Neural cell (in vitro differentiated cells): ENCODE results near the gene CPLX1. TPM values are rescaled to one million over a fixed set of nuclear protein-coding genes. Genes with fewer than 3 reads are reported as not detected.

Experiments
- H2AFZ ChIP-seq: fragments of 200-600, 300-800 bp; sonication (generic), shearing (Covaris generic); 2 replicates; pipeline ENCODE4 v1.6.0; 2014; ENCODE audit warnings: low read depth, mild to moderate bottlenecking, antibody characterized with exemption, low read length, moderate library complexity
- H3F3A ChIP-seq: fragments of 200-600 bp; shearing (Covaris generic); 2 replicates; pipeline ENCODE4 v1.6.1; 2016; ENCODE audit warnings: mild to moderate bottlenecking, moderate library complexity, mixed read lengths, antibody characterized with exemption, low read length; ENCODE audit not compliant: insufficient read depth, poor library complexity, severe bottlenecking
- H3K27ac ChIP-seq: fragments of 200-600, 300-800 bp; sonication (generic), shearing (Covaris generic); 2 replicates; pipeline ENCODE4 v1.5.1; 2014; ENCODE audit warnings: mild to moderate bottlenecking, low read length, moderate library complexity
- H3K27me3 ChIP-seq: fragments of 300-800, 200-600 bp; sonication (generic), shearing (Covaris generic); 2 replicates; pipeline ENCODE4 v1.6.0; 2014; ENCODE audit warnings: mild to moderate bottlenecking, low read depth, low read length, moderate library complexity; ENCODE audit not compliant: insufficient read depth
- H3K36me3 ChIP-seq: fragments of 300-800, 200-600 bp; sonication (generic), shearing (Covaris generic); 2 replicates; pipeline ENCODE4 v1.5.1; 2014; ENCODE audit warnings: mild to moderate bottlenecking, antibody characterized with exemption, low read length, moderate library complexity; ENCODE audit not compliant: insufficient read depth
- H3K4me2 ChIP-seq: fragments of 300-800, 200-600 bp; sonication (generic), shearing (Covaris generic); 2 replicates; pipeline ENCODE4 v1.6.0; 2014; ENCODE audit warnings: mild to moderate bottlenecking, low read length
- H3K4me3 ChIP-seq: fragments of 300-800, 200-600 bp; sonication (generic), shearing (Covaris generic); 2 replicates; pipeline ENCODE4 v1.5.1; 2014; ENCODE audit warnings: mild to moderate bottlenecking, low read length, moderate library complexity
- H3K79me2 ChIP-seq: fragments of 200-600 bp; shearing (Covaris generic); replicated peaks from 2 replicates; pipeline ENCODE4 v1.6.0; 2014; ENCODE audit warnings: mild to moderate bottlenecking, low read length, moderate library complexity; ENCODE audit not compliant: insufficient read depth
- H3K9ac ChIP-seq: fragments of 300-800, 200-600 bp; sonication (generic), shearing (Covaris generic); 2 replicates; pipeline ENCODE4 v1.6.1; 2016; ENCODE audit warnings: mild to moderate bottlenecking, low read length, mixed read lengths
- H3K9me2 ChIP-seq: fragments of 200-600 bp; shearing (Covaris generic); 2 replicates; pipeline ENCODE4 v1.6.1; 2016; ENCODE audit warnings: mild to moderate bottlenecking, low read length, mixed read lengths; ENCODE audit not compliant: insufficient read depth
- H3K9me3 ChIP-seq: fragments of 200-600, 300-800 bp; sonication (generic), shearing (Covaris generic); 2 replicates; pipeline ENCODE4 v1.6.1; 2016; ENCODE audit warnings: mild to moderate bottlenecking, mixed run types, low read length, moderate library complexity, mixed read lengths
- H4K20me1 ChIP-seq: fragments of 200-600 bp; shearing (Covaris generic); 2 replicates; pipeline ENCODE4 v1.6.1; 2016; ENCODE audit warnings: mild to moderate bottlenecking, mixed run types; ENCODE audit not compliant: insufficient read depth
- CTCF ChIP-seq: fragments of 450-650 bp; IDR thresholded peaks from 2 replicates; pipeline ENCODE4 v1.5.1; 2014; ENCODE audit warnings: antibody characterized with exemption, mild to moderate bottlenecking, moderate library complexity; ENCODE audit not compliant: poor library complexity, severe bottlenecking
- EP300 ChIP-seq: fragments of 450-650 bp; conservative IDR thresholded peaks from 2 replicates; pipeline ENCODE4 v1.6.1; 2014; ENCODE audit warnings: antibody characterized with exemption, mild to moderate bottlenecking, moderate library complexity; ENCODE audit not compliant: poor library complexity, severe bottlenecking
- MXI1 ChIP-seq: fragments of 450-650 bp; conservative IDR thresholded peaks from 2 replicates; pipeline ENCODE4 v1.6.1; 2014; ENCODE audit warnings: antibody characterized with exemption, mild to moderate bottlenecking; ENCODE audit not compliant: poor library complexity, severe bottlenecking
- POLR2AphosphoS5 ChIP-seq: IDR thresholded peaks from 2 replicates; pipeline ENCODE4 v1.6.1; 2012
- RAD21 ChIP-seq: fragments of 450-650 bp; conservative IDR thresholded peaks from 2 replicates; pipeline ENCODE4 v1.6.1; 2014; ENCODE audit warnings: antibody characterized with exemption, mild to moderate bottlenecking, moderate library complexity
- REST ChIP-seq: IDR thresholded peaks from 2 replicates; pipeline ENCODE4 v1.6.1; 2012; ENCODE audit warnings: borderline replicate concordance
- SMC3 ChIP-seq: fragments of 450-650 bp; conservative IDR thresholded peaks from 2 replicates; pipeline ENCODE4 v1.6.1; 2014; ENCODE audit warnings: antibody characterized with exemption, mild to moderate bottlenecking, moderate library complexity; ENCODE audit not compliant: poor library complexity
- TAF1 ChIP-seq: IDR thresholded peaks from 2 replicates; pipeline ENCODE4 v1.6.1; 2012; ENCODE audit warnings: low read depth
- polyA plus RNA-seq: library from polyadenylated mRNA; depleted of rRNA; stranded (reverse); fragments of >200 nt; gene quantifications from 2 replicates; pipeline ENCODE4 v1.2.3, GENCODE V29; 2014

Gene CPLX1
- polyA plus RNA-seq, 1 donor from 2014 or later: 7.6 TPM

GRCh38 chr4:823176-823760 lies 2.7 kb downstream of the CPLX1 start:
- Histone ChIP-seq H3K9me2 (no peaks in the 10 kb centered on the region), H3K4me3 (peak overlapping the region; percentile 28), H3K4me2 (no peak overlapping the region), H3K36me3 (no peaks in the 10 kb centered on the region), H3K27me3 (peaks cover 27% of the 10 kb centered on the region), H3K27ac (no peak overlapping the region), H4K20me1 (no peaks in the 10 kb centered on the region), H2AFZ (no peak overlapping the region), H3F3A (no peaks in the 10 kb centered on the region), H3K9me3 (no peaks in the 10 kb centered on the region), H3K79me2 (no peaks in the 10 kb centered on the region), H3K9ac (no peak overlapping the region)
- TF ChIP-seq MXI1 (no peak), REST (no peak), EP300 (no peak), RAD21 (no peak), SMC3 (no peak), CTCF (no peak)

DNA sequence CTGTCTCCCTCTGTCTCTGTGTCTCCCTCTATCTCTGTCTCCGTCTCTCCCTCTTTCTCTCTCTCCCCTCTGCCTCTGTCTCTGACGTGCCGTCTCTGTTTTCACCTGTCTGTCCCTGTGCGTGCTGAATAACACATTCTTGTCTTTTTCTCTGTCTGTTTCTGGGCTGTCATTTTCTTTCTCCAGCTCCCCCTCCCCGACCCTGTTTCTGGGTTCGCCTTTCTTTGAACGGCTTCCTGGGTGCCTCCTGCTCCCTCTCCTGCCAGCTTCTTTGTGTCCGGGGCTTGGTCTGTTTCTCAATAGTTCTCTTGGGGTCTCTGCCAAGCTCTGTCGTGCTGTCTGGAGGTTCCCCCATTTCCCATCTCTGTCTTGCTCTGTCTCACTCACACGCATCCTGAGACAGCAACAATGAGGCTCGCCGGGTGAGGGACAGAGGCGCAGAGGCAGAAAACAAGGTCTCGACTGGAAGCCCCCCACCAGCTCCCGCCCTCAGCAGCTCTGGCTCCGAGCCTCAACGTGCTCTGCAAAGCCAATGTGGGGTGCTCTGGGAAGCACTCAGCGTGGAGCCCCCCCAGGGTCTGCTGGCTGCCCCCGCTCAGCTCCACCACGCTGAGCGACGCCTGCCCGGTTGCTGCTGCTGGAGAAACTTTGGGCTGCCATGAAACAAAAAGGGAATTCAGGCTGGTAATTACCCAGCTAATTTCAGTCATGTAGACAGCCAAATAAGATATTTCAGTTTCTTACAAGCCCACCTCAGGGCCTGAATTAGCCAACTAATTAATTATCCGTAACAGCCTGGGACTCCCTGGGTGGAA lies 3.4 kb downstream of the CPLX1 start:
- H4K20me1 ChIP-seq: no peaks in the 10 kb centered on the region
- no peaks in the 10 kb centered on the region for H3K9me3 ChIP-seq
- H3K4me3 ChIP-seq: peak overlapping the region; percentile 28
- no peak overlapping the region for H2AFZ ChIP-seq
- peak overlapping the region; percentile 12 for H3K9ac ChIP-seq
- H3K36me3 ChIP-seq: no peaks in the 10 kb centered on the region
- no peak overlapping the region for H3K27ac ChIP-seq
- H3K9me2 ChIP-seq: no peaks in the 10 kb centered on the region
- TF ChIP-seq TAF1 (no peak), EP300 (no peak), POLR2AphosphoS5 (no peak)
- no peaks in the 10 kb centered on the region for H3F3A ChIP-seq
- H3K27me3 ChIP-seq: peaks cover 27% of the 10 kb centered on the region
- no peak overlapping the region for H3K4me2 ChIP-seq
- H3K79me2 ChIP-seq: no peaks in the 10 kb centered on the region
